SIG-M5 treated with dmso at 0.1 percent for 504 hours (cell line): ENCODE data around the gene SLC4A5.

Source experiments
- DNase-seq: peaks from one replicate; lab custom pipeline; 2025; ENCODE audit not compliant: unreplicated experiment; lab: John Stamatoyannopoulos, UW

Gene SLC4A5

GRCh38 chr2:74278694-74279093 is 64.5 kb downstream of the SLC4A5 start:
- DNase-seq = no peak

- no peak for DNase-seq
Observed at GRCh38 chr2:74278176-74278575, 65.0 kb downstream of the SLC4A5 start.

GRCh38 chr2:74275228-74275627 is 68.0 kb downstream of the SLC4A5 start:
- DNase-seq = no peak

- DNase-seq = no peak
Observed at GRCh38 chr2:74269667-74270066, 73.5 kb downstream of the SLC4A5 start.

- DNase-seq = peak; percentile 15
Observed at GRCh38 chr2:74267068-74267467, 76.1 kb downstream of the SLC4A5 start.

- DNase-seq = no peak
Observed at GRCh38 chr2:74264281-74264680, 78.9 kb downstream of the SLC4A5 start.

GRCh38 chr2:74262681-74263080 is 80.5 kb downstream of the SLC4A5 start:
- no peak for DNase-seq

GRCh38 chr2:74261204-74261864 is 81.9 kb downstream of the SLC4A5 start:
- no peak for DNase-seq

GRCh38 chr2:74260495-74260894 is 82.7 kb downstream of the SLC4A5 start:
- DNase-seq = no peak

- DNase-seq = no peak
Observed at GRCh38 chr2:74259733-74260132, 83.5 kb downstream of the SLC4A5 start.

- DNase-seq = no peak
Observed at GRCh38 chr2:74259191-74259590, 84.0 kb downstream of the SLC4A5 start.

GRCh38 chr2:74255660-74256213 is 87.5 kb downstream of the SLC4A5 start:
- DNase-seq = no peak

- no peak for DNase-seq
Observed at GRCh38 chr2:74253971-74254310, 89.3 kb downstream of the SLC4A5 start.

- no peak for DNase-seq
Observed at GRCh38 chr2:74253306-74253970, 89.8 kb downstream of the SLC4A5 start.

GRCh38 chr2:74252862-74253261 is 90.4 kb downstream of the SLC4A5 start:
- DNase-seq = no peak

GRCh38 chr2:74252036-74252435 is 91.2 kb downstream of the SLC4A5 start:
- no peak for DNase-seq

- peak; percentile 46 for DNase-seq
Observed at GRCh38 chr2:74250189-74250631, 93.0 kb downstream of the SLC4A5 start.

- DNase-seq = no peak
Observed at GRCh38 chr2:74249406-74250122, 93.7 kb downstream of the SLC4A5 start.

GRCh38 chr2:74246496-74247195 is 96.6 kb downstream of the SLC4A5 start:
- DNase-seq = no peak

GRCh38 chr2:74244286-74244685 is 98.9 kb downstream of the SLC4A5 start:
- DNase-seq = no peak

- no peak for DNase-seq
Observed at GRCh38 chr2:74242354-74243071, 100.7 kb downstream of the SLC4A5 start.
